Fibroblast of skin of scalp (primary cell): ENCODE measurements around the gene BSG.
"Not testable (repeated sequence)": the region's sequence is repeated elsewhere in the genome, so short reads cannot be mapped to it uniquely, and the experiment has no call there.

Experiments used
- DNase-seq: peaks from one replicate; pipeline ENCODE4 v3.0.0-alpha.2; 2013

BSG gene

GRCh38 chr19:572743-573518 is 535 bp downstream of the BSG start:
- peak; percentile 45 for DNase-seq

DNA sequence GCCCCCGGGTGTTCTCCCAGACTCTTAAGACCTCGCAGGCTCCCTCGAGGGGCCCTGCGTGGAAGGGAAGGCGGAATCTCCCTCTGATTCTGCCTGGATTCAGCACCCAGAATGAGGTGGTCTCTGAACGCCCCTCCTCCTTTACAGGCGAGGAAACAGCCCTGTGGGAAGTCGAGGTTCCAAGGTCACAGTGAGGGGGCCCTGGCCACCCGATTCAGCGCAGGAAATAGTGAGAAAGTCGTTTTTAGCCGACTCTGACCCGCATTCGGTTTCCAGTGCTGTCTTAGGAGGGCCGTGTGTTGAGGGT is 1.1 kb downstream of the BSG start:
- DNase-seq = no peak

DNA sequence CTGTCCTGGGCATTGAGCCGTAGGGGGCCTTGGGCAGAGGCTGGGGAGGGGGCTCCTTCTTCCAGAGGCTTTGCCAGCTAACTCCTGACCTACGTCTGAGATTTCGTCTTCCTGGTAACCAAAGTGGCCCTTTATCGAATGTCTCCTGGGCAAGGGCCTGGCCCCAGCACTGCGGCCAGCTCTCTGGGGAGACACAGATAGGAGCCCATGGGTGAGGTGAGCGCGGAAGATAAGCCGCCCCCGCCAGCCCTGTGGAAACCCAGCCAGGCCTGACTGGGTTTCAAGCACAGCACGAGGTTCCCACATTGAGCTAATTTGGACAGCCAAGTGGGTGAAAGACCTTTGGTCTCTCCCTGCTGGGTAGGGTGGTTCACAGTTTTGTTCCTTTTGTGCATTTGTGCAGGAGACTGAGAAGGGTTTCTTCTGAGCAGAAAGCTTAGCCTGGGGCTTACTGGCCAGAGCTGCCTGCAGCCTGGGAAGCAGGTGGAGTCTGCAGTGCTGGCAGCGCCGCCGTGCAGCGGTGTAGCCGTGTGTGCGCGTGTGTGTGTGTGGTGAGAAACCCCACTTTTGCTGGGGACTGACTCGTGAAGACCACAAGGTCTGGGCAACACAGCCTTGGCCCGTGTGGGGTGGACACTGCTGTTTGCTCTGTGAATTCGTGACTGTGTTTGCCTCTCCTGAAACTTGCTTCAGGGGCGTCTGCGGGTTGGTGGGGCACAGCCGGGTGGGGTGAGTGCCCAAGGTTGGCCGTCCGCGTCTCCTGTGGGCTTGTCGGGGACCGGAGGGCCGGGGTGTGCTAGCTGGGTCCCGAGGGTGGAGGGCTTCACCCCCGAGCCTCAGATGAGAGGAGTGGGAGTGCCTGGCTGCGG is 2.5 kb downstream of the BSG start:
- DNase-seq = no peak

- no peak for DNase-seq
Observed at GRCh38 chr19:575527-576506, 3.4 kb downstream of the BSG start.

DNA sequence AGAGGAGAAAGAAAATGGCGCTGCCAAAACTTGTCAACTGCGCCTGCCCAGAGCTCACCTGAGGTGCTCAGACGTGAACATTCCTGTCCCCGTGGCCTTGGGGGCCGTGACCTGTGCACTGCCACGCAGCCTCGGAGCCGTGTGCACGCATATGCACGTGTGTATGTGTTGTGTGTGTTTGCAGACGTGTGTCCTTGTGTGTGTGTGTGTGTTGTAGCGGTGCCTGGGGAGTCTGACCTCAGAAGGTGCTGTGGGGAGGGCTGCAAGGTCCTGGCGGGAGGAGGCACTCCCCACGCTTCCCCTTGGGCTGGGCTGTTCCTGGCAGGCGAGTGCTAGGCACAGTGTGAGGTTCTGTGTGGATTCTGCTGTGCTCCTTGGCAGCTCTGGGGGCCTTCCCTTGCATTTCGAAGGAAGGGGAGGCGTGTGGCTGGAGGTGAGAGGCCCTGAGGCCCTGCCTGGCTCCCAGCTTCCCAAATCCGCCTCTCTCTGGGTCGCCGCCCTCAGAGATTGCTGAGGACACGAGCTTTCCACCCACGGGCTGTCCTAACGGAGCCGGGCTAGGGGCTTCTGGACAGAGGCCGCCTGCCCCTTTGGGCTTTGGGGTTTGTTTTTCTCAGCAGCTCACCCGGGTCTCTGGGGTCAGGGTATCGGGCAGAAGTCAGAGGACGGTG is 4.5 kb downstream of the BSG start:
- no peak for DNase-seq

GRCh38 chr19:577439-578392 is 5.3 kb downstream of the BSG start:
- DNase-seq = no peak

GRCh38 chr19:579111-579841 is 6.9 kb downstream of the BSG start:
- no peak for DNase-seq

GRCh38 chr19:579842-580155 is 7.4 kb downstream of the BSG start:
- DNase-seq = no peak

- no peak for DNase-seq
Observed at GRCh38 chr19:580274-580835, 8.0 kb downstream of the BSG start.

- no peak for DNase-seq
Observed at GRCh38 chr19:581399-582111, 9.2 kb downstream of the BSG start.

DNA sequence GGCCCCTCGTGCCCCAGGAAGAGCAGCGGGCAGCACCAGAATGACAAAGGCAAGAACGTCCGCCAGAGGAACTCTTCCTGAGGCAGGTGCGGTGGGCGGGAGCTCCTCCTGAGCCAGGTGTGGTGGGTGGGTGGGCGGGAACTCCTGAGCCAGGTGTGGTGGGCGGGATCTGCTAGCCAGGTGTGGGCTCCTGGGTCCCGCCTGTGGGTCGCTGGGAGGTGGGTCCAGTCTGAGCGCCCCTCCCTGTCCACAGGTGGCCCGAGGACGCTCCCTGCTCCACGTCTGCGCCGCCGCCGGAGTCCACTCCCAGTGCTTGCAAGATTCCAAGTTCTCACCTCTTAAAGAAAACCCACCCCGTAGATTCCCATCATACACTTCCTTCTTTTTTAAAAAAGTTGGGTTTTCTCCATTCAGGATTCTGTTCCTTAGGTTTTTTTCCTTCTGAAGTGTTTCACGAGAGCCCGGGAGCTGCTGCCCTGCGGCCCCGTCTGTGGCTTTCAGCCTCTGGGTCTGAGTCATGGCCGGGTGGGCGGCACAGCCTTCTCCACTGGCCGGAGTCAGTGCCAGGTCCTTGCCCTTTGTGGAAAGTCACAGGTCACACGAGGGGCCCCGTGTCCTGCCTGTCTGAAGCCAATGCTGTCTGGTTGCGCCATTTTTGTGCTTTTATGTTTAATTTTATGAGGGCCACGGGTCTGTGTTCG is 10.3 kb downstream of the BSG start:
- no peak for DNase-seq

- DNase-seq = no peak
Observed at GRCh38 chr19:583198-583967, 11.0 kb downstream of the BSG start.

GRCh38 chr19:583968-584239 is 11.5 kb downstream of the BSG start:
- DNase-seq = no peak

- peak; percentile 54 for DNase-seq
Observed at GRCh38 chr19:584240-585001, 12.0 kb downstream of the BSG start.

DNA sequence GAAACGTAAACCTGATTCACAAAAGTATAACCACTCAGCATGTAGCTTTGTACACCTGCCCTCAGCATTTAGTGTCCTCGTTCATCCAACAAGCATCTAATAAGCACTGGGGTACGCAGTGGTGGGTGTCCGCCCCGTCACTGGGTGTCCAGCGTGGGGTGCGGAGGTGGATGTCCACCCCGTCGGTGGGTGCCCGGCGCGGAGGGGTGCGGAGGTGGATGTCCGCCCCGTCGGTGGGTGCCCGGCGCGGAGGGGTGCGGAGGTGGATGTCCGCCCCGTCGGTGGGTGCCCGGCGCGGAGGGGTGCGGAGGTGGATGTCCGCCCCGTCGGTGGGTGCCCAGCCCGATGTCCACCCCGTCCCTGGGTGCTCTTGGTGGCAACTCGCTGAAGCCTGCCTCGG is 12.8 kb downstream of the BSG start:
- not testable (repeated sequence) for DNase-seq

GRCh38 chr19:585551-586110 is 13.2 kb downstream of the BSG start:
- DNase-seq = no peak

GRCh38 chr19:588093-588740 is 15.8 kb downstream of the BSG start:
- peak; percentile 90 for DNase-seq
